ENCODE data around the gene DUSP16.
"Not testable (repeated sequence)": the region's sequence is repeated elsewhere in the genome, so short reads cannot be mapped to it uniquely, and the experiment has no call there.

DUSP16 gene

DNA sequence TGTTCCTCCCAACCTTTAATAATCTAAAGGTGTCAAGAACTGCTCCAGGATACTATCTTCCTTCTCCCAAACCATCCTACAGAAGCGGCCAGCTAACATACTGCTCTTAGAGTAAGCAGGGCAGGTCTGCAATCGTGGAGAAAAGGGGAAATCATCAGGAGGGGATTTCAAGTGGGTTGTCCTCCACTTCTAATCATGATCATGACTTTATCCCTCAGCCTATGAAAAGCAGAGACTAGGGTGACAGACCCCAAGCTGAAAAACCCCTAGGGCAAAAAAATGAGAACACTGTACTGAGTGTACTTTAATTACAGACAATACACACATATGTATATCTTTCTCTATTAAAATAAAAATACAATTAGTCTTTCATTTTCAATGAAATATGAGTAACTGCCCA lies 13.9 kb downstream of the DUSP16 start:
- DNase-seq (ENCODE audit: low read depth in 1 of 2, low spot score in 1 of 2) = no peak

DNA sequence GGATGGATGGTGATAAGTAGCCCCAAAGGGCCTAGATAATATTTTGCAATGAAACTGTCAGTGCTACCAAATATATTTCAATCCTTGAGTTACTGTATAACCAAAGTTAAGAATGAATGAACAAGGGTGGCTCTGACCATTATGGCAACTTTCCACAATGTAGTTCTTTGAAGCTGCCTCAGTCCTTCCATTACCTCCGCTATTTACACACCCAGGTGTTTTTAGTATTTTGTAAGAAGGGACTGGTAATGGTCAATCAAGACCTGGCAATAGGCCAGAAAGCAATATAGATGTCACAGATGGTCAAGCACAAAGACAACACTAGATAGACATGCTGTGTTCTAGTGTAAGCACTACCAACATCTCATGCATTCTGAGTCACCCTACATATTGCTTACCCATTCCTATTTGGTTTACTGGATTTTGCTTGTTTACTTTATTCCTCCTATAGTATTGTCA lies 16.3 kb downstream of the DUSP16 start:
- no peak for DNase-seq (ENCODE audit: low read depth in 1 of 2, low spot score in 1 of 2)

DNA sequence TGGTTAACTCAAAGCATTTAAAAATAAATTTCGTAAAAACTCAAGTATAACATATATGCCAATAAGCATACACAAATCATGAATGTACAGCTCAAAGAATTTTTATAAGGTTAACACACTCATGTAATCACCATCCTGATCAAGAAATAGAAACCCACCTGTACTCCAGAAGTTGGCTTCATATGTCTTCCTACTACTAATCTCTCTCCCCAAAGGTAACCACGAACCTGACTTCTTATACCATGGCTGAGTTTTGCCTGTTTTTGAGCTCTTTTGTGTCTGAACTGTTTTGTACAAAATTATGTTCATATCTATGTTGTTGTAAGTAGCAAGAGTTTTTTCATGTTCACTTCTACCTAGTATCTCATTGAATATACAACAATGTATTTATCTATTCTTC lies 18.7 kb downstream of the DUSP16 start:
- no peak for DNase-seq (ENCODE audit: low read depth in 1 of 2, low spot score in 1 of 2)

DNA sequence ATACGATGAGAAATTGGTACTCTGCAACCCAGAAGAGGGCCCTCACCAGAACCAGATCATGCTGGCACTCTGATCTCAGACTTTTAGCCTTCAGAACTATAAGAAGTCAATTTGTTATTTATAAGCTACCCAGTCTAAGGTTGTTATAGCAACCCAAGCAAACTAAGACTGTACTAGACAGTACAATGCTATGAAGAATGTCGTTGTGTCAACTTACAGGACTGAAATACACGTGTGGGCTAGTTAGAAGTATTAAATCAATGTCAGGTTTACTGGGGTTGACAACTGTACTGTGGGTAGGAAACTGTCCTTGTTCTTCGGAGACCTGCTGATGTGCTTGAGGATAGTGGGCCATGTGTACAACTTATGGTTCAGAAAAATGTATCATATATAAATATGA lies 19.7 kb downstream of the DUSP16 start:
- no peak for DNase-seq (ENCODE audit: low read depth in 1 of 2, low spot score in 1 of 2)

DNA sequence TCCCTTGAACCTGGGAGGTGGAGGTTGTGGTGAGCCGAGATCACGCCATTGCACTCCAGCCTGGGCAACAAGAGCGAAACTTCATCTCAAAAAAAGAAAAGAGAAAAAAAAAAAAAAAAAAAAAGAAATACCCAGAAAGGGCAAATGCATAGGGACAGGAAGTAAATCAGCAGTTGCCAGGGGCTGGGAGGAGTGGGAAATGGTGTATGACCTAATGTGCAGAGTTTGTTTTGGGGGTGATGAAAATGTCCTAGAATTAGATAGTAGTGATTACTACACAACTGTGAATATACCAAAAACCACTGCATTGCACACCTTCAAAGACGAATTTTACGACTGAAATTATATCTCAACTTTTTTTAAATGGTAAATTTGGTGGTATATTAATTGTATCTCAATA lies 20.4 kb downstream of the DUSP16 start:
- no peak for DNase-seq (ENCODE audit: low read depth in 1 of 2, low spot score in 1 of 2)

DNA sequence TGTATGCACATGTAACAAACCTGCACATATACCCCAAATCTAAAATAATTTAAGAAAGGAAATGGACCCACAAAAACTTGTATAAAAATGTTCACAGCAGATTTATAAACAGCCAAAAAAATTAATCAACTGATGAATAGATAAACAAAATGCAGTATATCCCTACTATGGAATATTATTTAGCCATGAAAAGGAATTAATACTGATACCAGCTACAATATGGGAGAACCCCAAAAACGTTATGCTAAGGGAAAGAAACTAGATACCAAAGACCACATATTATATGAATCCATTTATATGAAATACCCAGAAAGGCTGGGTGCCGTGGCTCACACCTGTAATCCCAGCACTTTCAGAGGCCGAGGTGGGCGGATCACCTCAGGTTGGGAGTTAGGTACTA lies 20.9 kb downstream of the DUSP16 start:
- DNase-seq (ENCODE audit: low read depth in 1 of 2, low spot score in 1 of 2) = no peak

DNA sequence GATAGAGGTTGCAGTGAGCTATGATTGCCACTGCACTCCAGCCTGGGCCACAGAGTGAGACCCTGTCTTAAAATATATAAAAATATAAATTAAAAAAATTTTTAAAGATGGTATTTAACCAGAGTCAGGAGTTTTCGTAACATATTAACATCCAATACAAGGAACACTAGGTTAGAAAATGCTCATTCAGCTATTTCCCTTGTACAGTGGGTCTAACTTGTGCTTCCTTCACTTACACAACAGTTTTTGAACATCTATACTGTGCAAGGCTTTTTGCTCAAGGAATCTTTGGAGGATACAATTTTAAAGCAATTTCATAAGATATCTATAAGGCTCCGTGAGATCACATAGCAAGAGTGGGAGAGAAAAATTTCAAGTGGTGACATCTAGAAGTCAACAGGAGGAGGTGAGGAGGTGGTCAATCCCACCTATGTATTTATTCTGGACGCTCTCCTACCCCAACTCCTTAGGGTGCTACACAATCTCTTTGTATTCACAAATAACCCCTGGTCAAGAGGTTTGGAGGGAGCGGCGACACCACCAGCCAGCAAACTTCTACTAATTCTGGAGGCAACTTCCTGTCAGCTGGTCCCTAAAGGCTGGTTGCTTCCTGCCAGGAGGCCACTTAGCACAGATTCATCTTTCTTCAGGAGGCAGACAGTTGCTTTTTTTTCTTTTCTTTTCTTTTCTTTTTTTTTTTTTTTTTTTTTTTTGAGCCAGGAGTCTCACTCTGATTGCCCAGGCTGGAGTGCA lies 22.2 kb downstream of the DUSP16 start:
- no peak for DNase-seq (ENCODE audit: low read depth in 1 of 2, low spot score in 1 of 2)

DNA sequence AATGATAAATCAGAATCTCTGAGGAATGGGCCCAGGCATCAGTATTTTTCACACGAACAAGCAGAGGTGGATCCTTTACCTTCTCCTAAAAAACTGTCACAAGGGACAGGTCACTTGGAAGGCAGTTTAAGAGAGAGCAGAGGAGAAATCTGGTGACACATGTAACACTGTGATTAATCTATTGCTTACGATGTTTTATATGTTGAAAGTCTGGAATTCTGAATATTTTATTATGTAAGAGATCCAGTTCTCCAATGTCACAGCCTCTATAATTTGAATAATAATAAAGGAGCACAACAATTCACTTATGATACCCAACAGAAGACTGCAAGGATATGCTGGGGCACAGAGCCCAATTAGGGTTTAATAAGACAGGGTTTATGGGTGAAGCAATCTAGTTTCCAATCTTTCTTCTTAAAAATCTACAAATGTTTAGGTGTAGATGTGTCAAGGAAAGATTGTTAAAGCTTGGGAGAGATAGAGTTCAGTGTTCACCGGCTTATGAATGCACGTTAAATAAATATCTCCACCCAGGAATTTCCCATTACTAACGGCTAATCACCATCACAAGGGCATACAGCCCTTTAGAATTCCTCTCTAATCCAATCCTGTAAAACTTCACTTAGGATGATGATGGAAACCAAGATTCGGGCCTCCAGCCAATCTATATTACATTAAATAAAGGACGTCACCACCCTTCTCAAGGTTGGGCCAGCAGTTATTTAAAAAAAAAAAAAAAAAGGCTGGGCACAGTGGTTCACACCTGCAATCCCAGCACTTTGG lies 23.4 kb downstream of the DUSP16 start:
- no peak for DNase-seq (ENCODE audit: low read depth in 1 of 2, low spot score in 1 of 2)

DNA sequence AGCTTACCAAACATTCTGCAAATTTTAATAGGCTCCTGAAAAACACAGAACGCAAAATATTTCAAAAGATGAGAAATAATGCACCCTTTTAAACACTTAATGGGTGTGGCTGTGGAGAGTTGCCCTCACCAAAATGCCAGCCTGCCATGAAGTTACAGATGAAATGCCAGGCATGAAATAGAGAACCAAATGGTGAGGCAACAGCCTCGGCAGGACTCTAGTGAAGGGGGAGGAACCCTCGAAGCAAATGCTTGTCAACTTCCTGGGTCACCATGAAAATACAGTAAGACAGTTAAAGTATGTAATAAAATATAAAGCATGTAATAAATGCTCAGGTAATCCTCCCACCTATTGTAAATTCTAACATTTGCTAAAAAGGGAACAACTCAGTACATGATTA lies 24.1 kb downstream of the DUSP16 start:
- no peak for DNase-seq (ENCODE audit: low read depth in 1 of 2, low spot score in 1 of 2)

DNA sequence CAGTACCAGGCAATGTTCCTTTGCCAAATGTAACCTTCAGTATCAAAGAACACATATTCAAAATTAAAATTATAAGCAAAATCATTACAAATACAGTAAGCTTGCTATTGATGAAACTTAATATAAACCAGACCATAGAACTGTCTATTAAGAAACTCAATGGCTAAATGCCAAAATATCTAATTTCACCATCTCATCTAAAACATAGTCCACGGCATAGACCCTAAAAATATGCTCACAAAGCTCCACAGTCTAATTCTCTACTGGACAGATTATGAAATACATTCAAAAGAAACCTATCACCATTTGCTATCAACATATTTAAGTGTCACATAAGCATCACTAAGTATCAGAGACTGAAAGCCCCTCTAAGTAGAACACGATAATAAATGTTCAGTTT lies 25.2 kb downstream of the DUSP16 start:
- DNase-seq (ENCODE audit: low read depth in 1 of 2, low spot score in 1 of 2) = no peak

DNA sequence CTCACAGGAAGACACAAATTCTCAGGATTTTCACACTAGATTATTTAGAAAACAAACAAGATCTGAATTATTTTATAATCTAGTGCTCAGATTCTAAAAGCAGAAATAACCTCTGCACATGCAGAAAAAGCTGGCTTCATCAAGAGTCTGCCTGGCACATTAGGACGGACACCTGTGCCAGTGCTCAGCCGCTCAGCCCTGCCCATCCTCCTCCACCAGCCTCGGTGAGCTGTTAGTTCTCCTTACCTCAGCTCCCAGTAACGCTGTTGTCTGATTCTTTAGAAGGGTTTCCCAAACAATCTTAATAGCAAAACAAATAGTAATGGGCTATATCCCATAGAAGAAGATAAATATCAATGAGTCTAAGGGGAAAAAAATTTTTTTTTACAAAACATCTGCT lies 27.7 kb downstream of the DUSP16 start:
- DNase-seq (ENCODE audit: low read depth in 1 of 2, low spot score in 1 of 2) = no peak

DNA sequence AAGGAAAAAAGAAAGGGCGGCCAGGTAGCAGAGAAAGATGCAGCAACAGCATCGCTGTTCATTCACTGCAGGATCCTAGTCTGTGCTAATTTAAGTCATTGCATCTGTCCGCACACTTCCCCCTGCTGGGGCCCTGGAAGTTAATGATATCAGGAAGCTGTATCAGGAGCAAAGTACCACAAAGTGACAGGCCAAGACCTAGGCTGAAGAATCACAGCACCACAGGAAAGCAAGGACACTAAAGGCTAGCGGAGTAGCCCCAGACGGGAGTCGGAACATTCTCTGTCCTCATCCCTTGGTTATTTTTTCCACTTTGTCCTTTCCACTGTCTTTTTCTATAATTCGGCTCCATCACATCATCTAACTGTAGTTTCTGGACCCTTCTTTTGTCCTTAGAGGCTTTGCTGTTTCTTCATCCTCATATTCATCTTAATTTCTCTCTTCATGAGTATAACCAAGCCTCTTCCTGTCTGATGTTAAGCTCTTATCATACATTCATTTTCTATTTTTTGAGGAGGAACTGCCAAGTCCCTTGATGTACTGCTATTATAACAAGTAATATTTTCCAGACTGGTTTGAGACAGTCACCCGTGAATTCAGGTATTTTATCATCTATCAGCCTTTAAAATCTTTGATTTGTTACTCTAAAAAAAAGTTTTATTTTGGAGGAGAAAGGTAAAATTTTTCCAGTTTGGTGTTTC lies 28.3 kb downstream of the DUSP16 start:
- no peak for DNase-seq (ENCODE audit: low read depth in 1 of 2, low spot score in 1 of 2)

DNA sequence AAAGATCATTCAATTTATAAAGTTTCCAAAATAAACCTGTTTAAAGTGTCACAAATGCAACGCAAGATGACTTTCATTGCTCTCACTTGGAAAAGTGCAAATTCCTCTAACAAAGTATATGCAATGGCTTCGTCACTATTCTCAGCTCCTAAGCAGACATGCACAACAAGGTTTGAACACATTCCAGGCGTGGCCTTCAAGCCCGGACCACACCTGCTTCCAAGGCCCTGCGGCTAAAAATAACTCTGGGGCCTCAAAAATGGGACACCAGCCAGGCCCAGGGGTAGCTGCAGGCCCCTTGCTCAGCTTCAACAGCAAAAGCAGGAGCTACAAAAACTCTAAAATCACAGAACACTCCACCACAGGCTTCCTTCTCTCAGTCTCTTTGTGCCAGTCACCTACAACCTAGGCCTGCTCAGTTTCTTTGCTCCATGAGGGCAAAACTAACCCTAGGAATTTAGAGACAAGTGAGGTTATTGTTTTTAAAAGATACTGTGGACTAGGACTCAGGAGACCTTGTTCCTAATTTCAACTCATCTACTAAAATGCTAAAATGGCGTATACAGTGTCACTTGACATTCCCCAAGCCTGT lies 29.3 kb downstream of the DUSP16 start:
- no peak for DNase-seq (ENCODE audit: low read depth in 1 of 2, low spot score in 1 of 2)

DNA sequence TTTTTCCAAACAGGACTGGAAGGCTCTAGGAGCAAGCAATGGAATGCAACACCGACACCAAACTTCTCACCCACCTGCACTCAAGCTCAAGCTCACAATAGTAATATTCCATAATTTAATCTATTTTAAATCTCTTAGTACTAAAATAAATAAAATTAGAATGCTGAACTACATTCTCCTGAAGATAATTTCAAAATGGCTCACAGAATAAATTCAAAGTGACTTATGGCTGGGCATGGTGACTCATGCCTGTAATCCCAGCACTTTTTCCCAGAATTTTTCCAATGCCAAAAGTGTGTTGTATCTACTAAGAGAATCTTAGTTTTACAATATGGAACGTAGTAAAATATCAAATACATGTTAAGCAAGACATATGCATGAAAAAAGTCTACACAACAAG lies 31.5 kb downstream of the DUSP16 start:
- DNase-seq (ENCODE audit: low read depth in 1 of 2, low spot score in 1 of 2) = no peak

DNA sequence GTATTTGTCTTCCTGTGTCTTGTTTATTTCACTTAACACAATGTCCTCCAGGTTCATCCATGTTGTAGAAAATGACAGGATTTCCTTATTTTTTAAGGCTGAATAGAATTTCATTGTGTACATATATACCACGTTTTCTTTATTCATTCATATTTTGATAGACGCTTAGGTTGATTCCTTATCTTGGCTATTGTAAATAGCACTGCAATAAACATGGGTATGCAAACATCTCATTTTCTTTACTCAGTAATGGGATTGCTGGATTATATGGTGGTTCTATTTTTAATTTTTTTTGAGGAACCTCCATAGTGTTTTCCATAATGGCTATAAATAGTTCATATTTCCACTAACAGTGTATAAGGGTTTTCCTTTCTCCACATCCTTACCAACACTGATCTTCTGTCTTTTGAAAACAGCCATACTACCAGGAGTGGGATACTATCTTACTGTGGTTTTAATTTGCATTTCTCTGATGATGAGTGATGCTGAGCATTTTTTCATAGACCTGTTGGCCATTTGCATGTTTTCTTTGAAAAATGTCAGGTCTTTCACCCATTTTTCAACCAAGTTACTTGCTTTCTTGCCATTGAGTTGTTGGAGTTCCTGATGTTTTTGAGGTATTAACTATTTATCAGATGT lies 32.8 kb downstream of the DUSP16 start:
- DNase-seq (ENCODE audit: low read depth in 1 of 2, low spot score in 1 of 2) = no peak

DNA sequence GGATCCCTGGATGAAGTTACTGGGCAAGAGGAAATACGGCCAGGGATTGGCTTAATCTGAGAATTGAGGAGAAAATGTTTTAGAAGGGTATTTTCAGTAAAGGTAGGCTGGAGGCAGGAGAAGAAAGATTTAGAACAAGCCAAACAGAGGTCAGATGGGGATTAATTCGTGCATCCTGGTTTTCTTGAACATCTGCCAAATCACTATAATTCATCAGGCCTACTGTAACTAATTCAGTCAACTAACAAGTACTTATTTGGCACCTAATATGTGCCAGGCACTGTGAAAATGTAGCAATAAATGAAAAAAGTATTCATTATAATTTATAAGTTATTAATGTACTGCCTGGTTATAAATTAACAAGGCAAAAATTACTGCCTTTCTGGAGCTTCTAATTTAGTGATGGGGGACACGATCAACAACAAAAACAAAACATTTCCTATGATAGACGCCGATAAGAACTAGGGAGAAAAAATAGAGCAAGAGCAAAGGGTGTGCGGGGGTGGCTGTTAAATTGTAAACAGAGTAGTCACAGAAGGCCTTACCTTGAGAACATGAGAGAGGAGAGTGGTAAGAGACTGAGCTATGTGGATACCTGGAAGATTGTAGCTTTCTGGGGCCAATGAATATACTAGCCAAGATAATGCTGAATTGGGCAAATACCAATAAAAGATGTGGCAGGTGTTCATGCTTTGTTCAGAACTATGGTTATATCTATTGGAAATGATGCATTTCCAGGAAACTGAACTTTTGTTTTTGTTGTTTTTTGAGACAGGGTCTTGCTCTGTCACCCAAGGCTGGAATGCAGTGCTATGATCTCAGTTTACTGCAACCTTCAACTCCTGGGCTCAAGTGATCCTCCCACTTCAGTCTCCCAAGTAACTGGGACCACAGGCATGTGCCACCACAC lies 34.0 kb downstream of the DUSP16 start:
- no peak for DNase-seq (ENCODE audit: low read depth in 1 of 2, low spot score in 1 of 2)

DNA sequence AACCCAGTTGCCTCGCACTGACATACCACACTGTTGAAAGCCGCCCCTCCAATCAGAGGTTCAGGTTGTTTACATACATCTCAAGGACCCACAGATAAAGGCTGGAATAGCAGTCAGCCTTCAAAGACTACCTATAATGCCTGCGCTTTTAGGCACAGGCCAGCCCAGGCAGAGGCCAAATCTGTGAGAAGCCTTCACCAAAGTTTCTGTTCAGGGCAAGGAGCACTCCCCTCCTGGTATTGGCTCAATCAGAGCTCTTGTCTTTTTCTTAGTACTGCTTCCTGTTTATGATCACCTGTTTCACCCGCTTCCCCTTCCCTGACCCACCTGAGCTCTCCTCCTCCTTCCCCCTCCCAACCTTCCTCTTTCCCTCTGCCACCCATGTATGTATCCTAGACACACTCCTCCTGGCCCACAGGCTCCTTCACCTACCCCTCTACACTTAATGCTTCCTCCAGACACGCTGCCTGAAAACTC lies 34.8 kb downstream of the DUSP16 start:
- no peak for DNase-seq (ENCODE audit: low read depth in 1 of 2, low spot score in 1 of 2)

DNA sequence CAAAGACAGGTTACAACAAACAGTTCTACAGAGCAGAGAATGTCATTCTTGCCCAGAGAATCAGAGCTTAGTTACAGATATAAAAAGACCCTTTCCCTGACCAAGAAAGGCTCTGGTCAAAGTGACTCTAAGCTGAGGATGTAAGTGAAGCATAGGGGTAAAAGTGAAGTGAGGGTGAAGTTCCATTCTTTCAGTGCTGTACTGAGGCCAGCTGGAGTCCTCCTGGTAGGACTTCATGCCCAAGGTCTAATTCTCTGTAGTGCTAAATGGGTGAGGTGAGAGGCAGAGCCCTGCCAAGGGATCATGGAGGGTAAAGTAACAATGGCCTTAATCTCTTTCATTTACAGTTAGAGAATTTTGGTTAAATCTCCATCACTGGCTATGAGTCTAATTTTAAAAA lies 38.5 kb downstream of the DUSP16 start:
- DNase-seq (ENCODE audit: low read depth in 1 of 2, low spot score in 1 of 2) = no peak

DNA sequence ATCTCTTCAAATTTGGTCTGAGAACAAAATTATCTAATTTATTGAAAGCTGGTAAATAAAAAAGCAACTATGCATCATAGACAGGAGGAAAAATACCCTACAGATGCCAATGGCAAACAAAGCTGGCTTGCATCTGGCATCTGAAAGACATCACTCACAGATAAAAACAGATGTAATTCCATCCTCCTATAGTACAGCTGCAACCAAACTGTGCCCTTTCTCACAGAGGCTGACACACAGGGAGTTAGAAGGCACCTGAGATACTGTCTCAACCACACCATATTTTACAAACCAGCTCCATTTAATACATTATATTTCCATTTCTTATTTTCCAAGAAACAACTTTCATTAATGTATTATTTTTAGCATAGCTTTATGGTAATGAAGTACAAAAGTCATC lies 39.4 kb downstream of the DUSP16 start:
- DNase-seq (ENCODE audit: low read depth in 1 of 2, low spot score in 1 of 2) = no peak

DNA sequence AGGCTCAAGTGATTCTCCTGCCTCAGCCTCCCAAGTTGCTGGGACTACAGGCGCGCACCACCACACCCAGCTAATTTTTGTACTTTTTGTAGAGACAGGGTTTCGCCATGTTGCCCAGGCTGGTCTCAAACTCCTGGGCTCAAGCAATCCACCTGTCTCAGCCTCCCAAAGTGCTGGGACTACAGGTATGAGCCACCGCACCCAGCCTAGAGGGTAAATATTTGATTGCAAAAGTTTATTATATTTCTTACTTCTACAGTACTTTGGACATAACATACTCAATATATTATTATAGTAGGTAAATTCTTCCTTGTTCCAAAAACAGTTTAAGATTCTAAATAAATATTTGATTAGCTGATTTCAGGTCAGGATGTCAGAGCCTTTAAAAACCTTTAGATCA lies 40.0 kb downstream of the DUSP16 start:
- DNase-seq (ENCODE audit: low read depth in 1 of 2, low spot score in 1 of 2) = not testable (repeated sequence)
